ENCODE results near the gene BPIFB6. TPM values are rescaled to one million over a fixed set of nuclear protein-coding genes. Genes with fewer than 3 reads are reported as not detected.

BPIFB6 gene
- total RNA-seq (2014; rRNA removed; shearing (Covaris generic)), result not detected in 2 replicates

- Histone ChIP-seq H3K4me3 (ENCODE audit: insufficient read depth, low read depth, low read length) (no peak within 1 kb of the TSS), H3K27me3 (ENCODE audit: control insufficient read depth, insufficient read depth, low read length) (no peaks in the 10 kb centered on the region)
- no peak for DNase-seq
These were observed at the start of gene BPIFB6 for GRCh38 chr20:33031531-33031930. Gene BPIFB6 (plus strand): TSS chr20:33031648. CDS start chr20:33031648, 0 bp downstream.

GRCh38 chr20:32982617-32983458, 48.6 kb upstream of the BPIFB6 start:
- no peak overlapping the region for H3K4me3 ChIP-seq (ENCODE audit: insufficient read depth, low read depth, low read length)
- DNase-seq, result no peak
- no peaks in the 10 kb centered on the region for H3K36me3 ChIP-seq (replicated peaks; ENCODE audit: control insufficient read depth, insufficient read depth, low read length)
- no peaks in the 10 kb centered on the region for H3K27me3 ChIP-seq (ENCODE audit: control insufficient read depth, insufficient read depth, low read length)

More at GRCh38 chr20:33031531-33031930, at the start of gene BPIFB6:
- no peaks in the 10 kb centered on the region for H3K36me3 ChIP-seq (replicated peaks; ENCODE audit: control insufficient read depth, insufficient read depth, low read length)

- H3K4me3 ChIP-seq (ENCODE audit: insufficient read depth, low read depth, low read length), result no peak overlapping the region
These were observed 47.9 kb upstream of the BPIFB6 start for GRCh38 chr20:32983459-32984112.

DNA sequence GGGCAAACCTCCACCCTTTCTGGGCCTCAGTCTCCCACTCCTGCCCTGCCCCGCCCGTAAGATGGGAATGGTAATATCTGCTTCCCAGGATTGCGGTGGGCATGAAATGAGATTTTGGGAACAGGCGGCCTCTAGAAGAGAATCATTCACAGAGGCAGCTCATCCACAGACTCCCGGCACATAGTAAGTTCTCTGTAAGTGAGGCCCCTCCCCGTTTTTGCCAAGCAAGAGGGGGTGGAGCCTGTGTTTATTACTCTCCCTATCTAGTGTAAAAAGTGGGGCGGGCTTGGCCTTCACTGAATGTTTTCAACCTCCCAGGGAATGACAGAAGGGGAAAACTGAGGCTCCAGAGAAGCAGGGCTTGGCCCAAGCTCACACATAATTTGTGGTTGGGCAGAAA, 47.3 kb upstream of the BPIFB6 start:
- DNase-seq, result peak; percentile 68
- no peaks in the 10 kb centered on the region for H3K36me3 ChIP-seq (replicated peaks; ENCODE audit: control insufficient read depth, insufficient read depth, low read length)

More at GRCh38 chr20:32983459-32984112, 47.9 kb upstream of the BPIFB6 start:
- no peaks in the 10 kb centered on the region for H3K36me3 ChIP-seq (replicated peaks; ENCODE audit: control insufficient read depth, insufficient read depth, low read length)
- H3K27me3 ChIP-seq (ENCODE audit: control insufficient read depth, insufficient read depth, low read length), result no peaks in the 10 kb centered on the region
- no peak for DNase-seq

GRCh38 chr20:32984631-32985354, 46.7 kb upstream of the BPIFB6 start:
- Histone ChIP-seq H3K27me3 (ENCODE audit: control insufficient read depth, insufficient read depth, low read length) (no peaks in the 10 kb centered on the region), H3K4me3 (ENCODE audit: insufficient read depth, low read depth, low read length) (no peak overlapping the region)
- DNase-seq, result no peak

More for the DNA sequence above, 47.3 kb upstream of the BPIFB6 start:
- no peak overlapping the region for H3K4me3 ChIP-seq (ENCODE audit: insufficient read depth, low read depth, low read length)
- H3K27me3 ChIP-seq (ENCODE audit: control insufficient read depth, insufficient read depth, low read length), result no peaks in the 10 kb centered on the region

DNA sequence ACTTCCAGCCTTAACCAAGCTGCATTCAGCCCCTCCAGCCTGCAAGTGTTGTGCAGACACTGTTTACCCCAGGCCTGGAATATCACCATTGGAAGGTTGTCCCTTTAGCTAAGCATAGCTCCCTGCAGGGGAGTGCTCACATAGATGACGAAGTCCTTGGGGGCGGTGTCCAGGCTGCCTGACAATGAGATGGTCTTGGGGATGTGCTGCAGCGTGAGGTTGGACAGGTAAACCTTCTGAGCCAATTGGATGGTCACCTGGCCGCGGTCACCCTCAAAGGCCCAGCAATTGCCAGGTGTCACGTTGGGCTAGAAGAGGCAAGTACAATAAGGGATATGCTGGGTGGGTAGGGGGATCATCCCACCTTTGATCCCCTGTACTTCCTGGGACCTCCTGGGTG, 45.9 kb upstream of the BPIFB6 start:
- no peaks in the 10 kb centered on the region for H3K27me3 ChIP-seq (ENCODE audit: control insufficient read depth, insufficient read depth, low read length)
- H3K4me3 ChIP-seq (ENCODE audit: insufficient read depth, low read depth, low read length), result no peak overlapping the region
- no peak for DNase-seq
- no peaks in the 10 kb centered on the region for H3K36me3 ChIP-seq (replicated peaks; ENCODE audit: control insufficient read depth, insufficient read depth, low read length)

More at GRCh38 chr20:32984631-32985354, 46.7 kb upstream of the BPIFB6 start:
- H3K36me3 ChIP-seq (replicated peaks; ENCODE audit: control insufficient read depth, insufficient read depth, low read length), result no peaks in the 10 kb centered on the region

DNA sequence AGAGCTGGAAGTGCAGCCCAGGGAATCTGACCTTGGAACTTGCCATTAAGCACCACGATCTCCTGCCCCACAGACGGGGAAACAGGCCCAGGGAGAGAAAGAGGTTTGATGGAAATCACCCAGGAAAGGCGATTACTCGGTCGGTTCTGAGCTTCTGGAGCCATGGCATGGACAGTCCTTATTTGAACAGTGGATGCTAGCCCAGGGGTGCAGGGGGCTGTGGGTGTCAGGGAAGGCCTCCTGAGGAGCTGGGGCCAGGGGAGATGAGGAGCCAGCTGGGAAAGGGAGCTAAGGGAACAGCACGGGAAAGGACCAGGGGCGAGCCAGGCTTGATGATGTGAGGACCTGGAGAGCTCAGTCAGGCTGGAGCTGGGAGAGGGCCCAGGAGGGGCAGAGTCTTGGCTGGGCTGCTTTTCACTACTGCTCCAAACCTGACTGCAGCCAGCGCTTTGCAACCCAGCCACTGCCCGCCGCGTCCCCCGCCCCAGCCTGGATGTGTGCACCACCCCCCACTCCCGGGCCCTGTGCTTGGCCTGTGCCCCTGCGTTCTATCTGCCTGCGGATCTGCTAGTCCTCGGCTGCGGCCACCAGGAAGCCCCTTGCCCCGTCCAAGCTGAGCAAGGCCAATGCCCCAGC, 45.0 kb upstream of the BPIFB6 start:
- no peaks in the 10 kb centered on the region for H3K27me3 ChIP-seq (ENCODE audit: control insufficient read depth, insufficient read depth, low read length)
- no peak overlapping the region for H3K4me3 ChIP-seq (ENCODE audit: insufficient read depth, low read depth, low read length)
- DNase-seq, result peak; percentile 54
- H3K36me3 ChIP-seq (replicated peaks; ENCODE audit: control insufficient read depth, insufficient read depth, low read length), result no peaks in the 10 kb centered on the region

DNA sequence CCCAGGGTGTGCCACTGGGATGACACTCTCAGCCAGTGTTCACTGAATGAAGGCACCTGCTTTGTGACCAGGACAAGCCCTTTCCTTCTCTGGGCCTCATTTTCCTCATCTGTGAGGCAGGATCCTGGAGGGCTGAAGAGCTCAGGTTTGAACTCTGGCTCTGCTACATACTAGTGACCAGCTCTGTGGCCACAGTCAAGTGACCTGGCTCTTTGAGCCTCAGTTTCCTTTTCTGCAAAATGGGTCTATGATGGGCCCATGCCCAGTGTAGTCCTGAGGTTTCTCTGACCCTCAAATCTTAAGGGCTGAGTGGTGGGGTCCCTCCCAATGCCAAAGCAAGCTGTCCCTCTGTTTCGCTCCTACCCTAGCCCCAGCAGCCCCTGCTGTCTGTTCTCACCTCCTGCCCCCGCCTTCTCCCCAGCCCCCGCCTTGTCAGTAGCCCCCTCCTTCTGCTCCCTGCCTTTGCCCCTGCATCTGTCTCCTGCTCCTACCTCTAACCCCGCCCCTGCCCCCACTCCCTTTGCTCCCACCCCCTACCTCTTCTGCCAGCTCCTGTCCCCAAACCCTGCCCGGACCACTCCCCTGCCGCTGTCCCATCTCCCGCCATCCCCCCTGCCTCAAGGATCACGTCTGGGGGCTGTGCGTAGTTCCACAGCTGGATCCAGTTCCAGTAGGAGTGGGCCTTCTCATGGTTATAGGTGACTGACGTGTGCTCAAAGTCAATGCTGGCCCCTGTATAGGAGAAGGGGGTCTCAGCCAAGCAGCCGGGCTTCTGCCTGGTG, 44.2 kb upstream of the BPIFB6 start:
- no peak overlapping the region for H3K4me3 ChIP-seq (ENCODE audit: insufficient read depth, low read depth, low read length)
- DNase-seq, result no peak
- no peaks in the 10 kb centered on the region for H3K27me3 ChIP-seq (ENCODE audit: control insufficient read depth, insufficient read depth, low read length)
- H3K36me3 ChIP-seq (replicated peaks; ENCODE audit: control insufficient read depth, insufficient read depth, low read length), result no peaks in the 10 kb centered on the region

GRCh38 chr20:32988008-32988407, 43.4 kb upstream of the BPIFB6 start:
- DNase-seq, result no peak
- no peak overlapping the region for H3K4me3 ChIP-seq (ENCODE audit: insufficient read depth, low read depth, low read length)
- H3K36me3 ChIP-seq (replicated peaks; ENCODE audit: control insufficient read depth, insufficient read depth, low read length), result no peaks in the 10 kb centered on the region
- no peaks in the 10 kb centered on the region for H3K27me3 ChIP-seq (ENCODE audit: control insufficient read depth, insufficient read depth, low read length)

DNA sequence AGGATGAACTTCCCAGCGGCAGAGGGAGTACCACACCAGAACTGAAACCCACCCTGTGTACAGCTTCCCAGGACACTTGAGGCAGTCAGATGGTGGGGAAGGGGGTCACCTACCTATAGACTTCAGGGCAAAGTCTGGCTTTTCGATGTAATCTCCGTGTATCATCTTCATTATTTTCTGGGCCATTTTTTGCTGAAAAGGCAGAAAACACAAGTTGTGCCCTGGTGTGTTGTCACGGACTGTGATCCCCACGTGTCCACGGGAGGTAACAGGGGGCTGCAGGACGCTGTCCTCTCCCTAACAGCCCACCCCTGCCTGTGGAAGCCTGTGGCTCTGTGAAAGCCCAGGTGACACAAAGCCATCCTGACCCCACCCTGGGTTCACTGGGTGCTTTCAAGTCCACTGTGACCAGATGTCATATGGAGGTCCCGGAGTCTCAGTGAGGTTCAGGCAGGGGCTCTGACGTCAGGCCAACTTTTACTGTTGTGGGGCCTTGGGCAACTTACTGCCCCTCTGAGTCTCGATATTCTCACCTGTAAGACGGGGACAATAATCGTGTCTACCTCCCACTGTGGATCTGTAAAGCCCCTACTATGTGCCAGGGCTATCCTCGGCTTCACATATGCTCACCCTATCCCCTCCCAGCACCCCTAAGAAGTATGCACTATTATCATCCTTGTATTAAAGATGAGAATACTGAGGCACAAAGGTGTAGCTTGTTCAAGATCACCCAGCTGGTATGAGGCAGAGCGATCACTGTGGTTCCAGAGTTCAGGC, 41.8 kb upstream of the BPIFB6 start:
- no peaks in the 10 kb centered on the region for H3K36me3 ChIP-seq (replicated peaks; ENCODE audit: control insufficient read depth, insufficient read depth, low read length)
- DNase-seq, result no peak
- H3K27me3 ChIP-seq (ENCODE audit: control insufficient read depth, insufficient read depth, low read length), result no peaks in the 10 kb centered on the region
- no peak overlapping the region for H3K4me3 ChIP-seq (ENCODE audit: insufficient read depth, low read depth, low read length)

GRCh38 chr20:32990426-32990825, 41.0 kb upstream of the BPIFB6 start:
- Histone ChIP-seq H3K27me3 (ENCODE audit: control insufficient read depth, insufficient read depth, low read length) (no peaks in the 10 kb centered on the region), H3K36me3 (replicated peaks; ENCODE audit: control insufficient read depth, insufficient read depth, low read length) (no peaks in the 10 kb centered on the region), H3K4me3 (ENCODE audit: insufficient read depth, low read depth, low read length) (no peak overlapping the region)
- no peak for DNase-seq

DNA sequence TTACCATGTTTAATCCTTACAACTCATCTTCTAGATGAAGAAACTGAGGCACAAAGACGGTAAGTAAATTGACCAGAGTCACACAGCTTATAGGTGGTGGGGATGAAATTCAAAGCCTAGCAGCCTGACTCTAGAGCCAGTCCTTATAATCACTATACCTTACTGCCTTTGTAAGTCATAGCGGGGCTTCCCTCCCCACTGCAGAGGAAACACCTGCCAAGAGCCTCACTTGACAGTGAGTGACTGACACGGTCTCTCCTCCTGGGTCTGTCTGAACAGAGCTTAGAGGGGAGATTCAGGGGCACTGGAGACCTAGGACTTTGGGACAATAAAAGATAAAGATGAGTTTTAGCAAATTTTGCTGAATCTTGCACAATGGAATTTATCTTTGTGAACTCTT, 40.1 kb upstream of the BPIFB6 start:
- no peaks in the 10 kb centered on the region for H3K36me3 ChIP-seq (replicated peaks; ENCODE audit: control insufficient read depth, insufficient read depth, low read length)
- H3K27me3 ChIP-seq (ENCODE audit: control insufficient read depth, insufficient read depth, low read length), result no peaks in the 10 kb centered on the region
- no peak overlapping the region for H3K4me3 ChIP-seq (ENCODE audit: insufficient read depth, low read depth, low read length)
- no peak for DNase-seq
